Gastroesophageal sphincter (tissue), 4 donors: ENCODE data around the gene SLC7A6. TPM values are rescaled to one million over a fixed set of nuclear protein-coding genes. Genes with fewer than 3 reads are reported as not detected.
A peak's percentile ranks its signal among the peaks of the same experiment; 100 is the strongest.

Experiments
- ATAC-seq: fragments of 150-250 bp; one replicate; pipeline ENCODE4 v1.9.1; 2016; ENCODE audit warnings: mild to moderate bottlenecking, moderate library complexity
- H3K27ac ChIP-seq, 4 donors: fragments of 200-600 bp; sonication (generic) in 3 of 4; 1 replicate in 3 of 4; 2 replicates in 1 of 4; pipeline ENCODE4 v1.5.1; 2016 to 2019
- H3K27me3 ChIP-seq: fragments of 200-600 bp; sonication (generic); one replicate; pipeline ENCODE4 v1.5.1; 2019
- H3K36me3 ChIP-seq, 2 donors: fragments of 200-600 bp; sonication (generic); one replicate each; pipeline ENCODE4 v1.5.1; 2019; ENCODE audit warnings: control low read depth in 1 of 2
- H3K4me1 ChIP-seq, 3 donors: fragments of 200-600 bp; sonication (generic); 1 replicate in 2 of 3; 2 replicates in 1 of 3; pipeline ENCODE4 v1.5.1; 2016 to 2019; ENCODE audit warnings: control low read depth in 2 of 3
- H3K4me3 ChIP-seq, 2 donors: fragments of 200-600 bp; sonication (generic); one replicate each; pipeline ENCODE4 v1.5.1; 2019; ENCODE audit warnings: mild to moderate bottlenecking in 1 of 2, moderate library complexity in 1 of 2
- H3K9me3 ChIP-seq, 3 donors: fragments of 200-600 bp; sonication (generic); one replicate each; pipeline ENCODE4 v1.5.1; 2017 to 2019; ENCODE audit warnings: control low read depth in 2 of 3
- EP300 ChIP-seq: sonication (generic); formaldehyde crosslinking; IDR thresholded peaks from one replicate; pipeline ENCODE4 v1.6.1; 2017; ENCODE audit warnings: antibody characterized with exemption, mild to moderate bottlenecking
- POLR2A ChIP-seq, 2 donors: fragments of 450-650 bp; IDR thresholded peaks; one replicate each; pipeline ENCODE4 v1.6.1; 2017; ENCODE audit warnings: antibody characterized with exemption in 2 of 2, mild to moderate bottlenecking in 2 of 2, moderate library complexity in 1 of 2
- POLR2AphosphoS5 ChIP-seq: sonication (generic); formaldehyde crosslinking; IDR thresholded peaks from one replicate; pipeline ENCODE4 v1.6.1; 2017; ENCODE audit warnings: antibody characterized with exemption
- WGBS, 2 donors: methylation state at CpG; one replicate each; pipeline ENCODE4 v1.1.5; 2018; ENCODE audit warnings: low coverage in 1 of 2; 5-methylcytosine and 5-hydroxymethylcytosine counted together
- total RNA-seq, 4 donors: library from RNA; depleted of rRNA; stranded (reverse); fragments of >200 nt; gene quantifications; one replicate each; pipeline ENCODE4 v1.1.0, GENCODE V29; 2016
- TF ChIP-seq, protein P1 (sequence below), 4 experiments: fragments of 200-600 bp in 2 of 4; fragments of 450-650 bp in 2 of 4; sonication (generic) in 1 of 4; IDR thresholded peaks; one replicate each; pipeline ENCODE4 v1.5.1; 2017 to 2019; ENCODE audit warnings: antibody characterized with exemption in 4 of 4, mild to moderate bottlenecking in 2 of 4, moderate library complexity in 2 of 4

SLC7A6 gene
- total RNA-seq, 4 donors from 2014 or later = 19.1 to 51.5 (median 33.7) TPM

DNA sequence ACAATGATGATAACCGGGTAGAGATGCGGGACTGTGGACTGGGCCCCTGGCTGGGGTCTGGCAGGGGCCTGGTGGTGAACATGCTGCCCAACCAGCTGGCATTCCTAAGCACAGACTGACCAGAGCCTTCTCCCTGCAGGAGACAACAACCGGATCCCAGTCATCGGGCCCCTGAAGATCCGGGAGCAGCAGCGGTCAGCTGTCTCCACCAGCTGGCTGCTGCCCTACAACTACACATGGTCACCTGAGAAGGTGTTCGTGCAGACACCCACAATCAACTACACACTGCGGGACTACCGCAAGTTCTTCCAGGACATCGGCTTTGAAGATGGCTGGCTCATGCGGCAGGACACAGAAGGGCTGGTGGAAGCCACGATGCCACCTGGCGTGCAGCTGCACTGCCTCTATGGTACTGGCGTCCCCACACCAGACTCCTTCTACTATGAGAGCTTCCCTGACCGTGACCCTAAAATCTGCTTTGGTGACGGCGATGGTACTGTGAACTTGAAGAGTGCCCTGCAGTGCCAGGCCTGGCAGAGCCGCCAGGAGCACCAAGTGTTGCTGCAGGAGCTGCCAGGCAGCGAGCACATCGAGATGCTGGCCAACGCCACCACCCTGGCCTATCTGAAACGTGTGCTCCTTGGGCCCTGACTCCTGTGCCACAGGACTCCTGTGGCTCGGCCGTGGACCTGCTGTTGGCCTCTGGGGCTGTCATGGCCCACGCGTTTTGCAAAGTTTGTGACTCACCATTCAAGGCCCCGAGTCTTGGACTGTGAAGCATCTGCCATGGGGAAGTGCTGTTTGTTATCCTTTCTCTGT, 5.1 kb upstream of the SLC7A6 start:
- ATAC-seq = no peak
- H3K27me3 ChIP-seq = no peaks in the 10 kb centered on the region
- H3K9me3 ChIP-seq = no peaks in the 10 kb centered on the region
- peaks cover 0 to 69% of the 10 kb centered on the region in 2 donors for H3K36me3 ChIP-seq
- TF ChIP-seq, protein P1, sequence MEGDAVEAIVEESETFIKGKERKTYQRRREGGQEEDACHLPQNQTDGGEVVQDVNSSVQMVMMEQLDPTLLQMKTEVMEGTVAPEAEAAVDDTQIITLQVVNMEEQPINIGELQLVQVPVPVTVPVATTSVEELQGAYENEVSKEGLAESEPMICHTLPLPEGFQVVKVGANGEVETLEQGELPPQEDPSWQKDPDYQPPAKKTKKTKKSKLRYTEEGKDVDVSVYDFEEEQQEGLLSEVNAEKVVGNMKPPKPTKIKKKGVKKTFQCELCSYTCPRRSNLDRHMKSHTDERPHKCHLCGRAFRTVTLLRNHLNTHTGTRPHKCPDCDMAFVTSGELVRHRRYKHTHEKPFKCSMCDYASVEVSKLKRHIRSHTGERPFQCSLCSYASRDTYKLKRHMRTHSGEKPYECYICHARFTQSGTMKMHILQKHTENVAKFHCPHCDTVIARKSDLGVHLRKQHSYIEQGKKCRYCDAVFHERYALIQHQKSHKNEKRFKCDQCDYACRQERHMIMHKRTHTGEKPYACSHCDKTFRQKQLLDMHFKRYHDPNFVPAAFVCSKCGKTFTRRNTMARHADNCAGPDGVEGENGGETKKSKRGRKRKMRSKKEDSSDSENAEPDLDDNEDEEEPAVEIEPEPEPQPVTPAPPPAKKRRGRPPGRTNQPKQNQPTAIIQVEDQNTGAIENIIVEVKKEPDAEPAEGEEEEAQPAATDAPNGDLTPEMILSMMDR (IDR thresholded peaks at IDR 0.05) = no peak
- no peak for TF ChIP-seq EP300
- no peak for TF ChIP-seq POLR2AphosphoS5
- TF ChIP-seq POLR2A (IDR thresholded peaks at IDR 0.05) = no peak
- peak overlapping the region in 1 of 4 donors; percentile 62 for H3K27ac ChIP-seq
- WGBS, 2 donors = 81 to 89% methylated on average over 2 to 7 of the region's 27 CpGs
- H3K4me3 ChIP-seq = no peak overlapping the region
- peaks cover 0 to 26% (median 3%) of the 10 kb centered on the region in 3 donors for H3K4me1 ChIP-seq

DNA sequence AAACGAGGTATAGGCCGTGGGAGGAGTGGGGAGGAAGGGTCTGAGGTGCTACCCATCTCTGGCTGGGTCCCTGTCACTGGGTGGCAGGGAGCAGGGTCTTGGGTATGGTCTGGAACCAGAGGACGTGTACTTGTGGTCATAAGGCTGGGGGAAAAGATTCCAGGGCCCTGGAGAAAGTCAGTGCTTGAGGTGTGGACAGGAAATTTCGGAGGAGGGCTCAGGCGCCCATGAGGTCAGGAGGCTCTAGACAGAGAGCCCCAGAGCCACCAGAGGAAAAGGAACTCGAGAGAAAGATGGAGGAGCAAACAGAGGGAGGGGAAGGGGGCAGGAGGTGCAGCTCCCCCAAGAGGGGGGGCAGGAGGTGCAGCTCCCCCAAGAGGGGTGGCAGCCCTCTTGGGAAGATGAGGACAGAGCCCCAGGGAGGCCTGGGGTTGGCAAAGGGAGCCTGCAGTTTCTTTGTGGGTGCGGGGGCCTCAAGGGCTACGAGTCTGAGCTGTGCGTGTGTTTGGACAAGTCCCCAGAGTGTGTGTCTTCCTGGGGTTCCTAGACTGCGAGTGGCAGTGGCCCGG, 683 bp upstream of the SLC7A6 start:
- peak overlapping the region; percentile 66 to 91 for H3K4me3 ChIP-seq
- no peaks in the 10 kb centered on the region for H3K27me3 ChIP-seq
- peak overlapping the region; percentile 82 to 98 (median 97) for H3K27ac ChIP-seq
- peaks cover 0 to 53% (median 15%) of the 10 kb centered on the region in 3 donors for H3K4me1 ChIP-seq
- TF ChIP-seq EP300 = no peak
- TF ChIP-seq POLR2AphosphoS5 = no peak
- TF ChIP-seq, protein P1 (IDR thresholded peaks at IDR 0.05) = no peak
- TF ChIP-seq POLR2A (IDR thresholded peaks at IDR 0.05) = no peak
- peaks cover 0 to 26% of the 10 kb centered on the region in 2 donors for H3K36me3 ChIP-seq
- H3K9me3 ChIP-seq = no peaks in the 10 kb centered on the region
- no peak for ATAC-seq
- WGBS, 2 donors = 49 to 60% methylated on average over 5 to 8 of the region's 11 CpGs

GRCh38 chr16:68265078-68265920, 973 bp downstream of the SLC7A6 start:
- ATAC-seq = peak; percentile 62
- TF ChIP-seq, protein P1 (IDR thresholded peaks at IDR 0.05) = no peak
- TF ChIP-seq POLR2AphosphoS5 = peak; percentile 40
- TF ChIP-seq POLR2A (IDR thresholded peaks at IDR 0.05) = peak; percentile 8 to 41
- TF ChIP-seq EP300 = no peak
- Histone ChIP-seq H3K36me3 (peaks cover 0 to 9% of the 10 kb centered on the region in 2 donors), H3K27ac (peak overlapping the region; percentile 82 to 98 (median 97)), H3K27me3 (no peaks in the 10 kb centered on the region), H3K4me3 (peak overlapping the region; percentile 66 to 91), H3K9me3 (no peaks in the 10 kb centered on the region), H3K4me1 (peaks cover 0 to 69% (median 15%) of the 10 kb centered on the region in 3 donors)
- WGBS, 2 donors = 2 to 5% methylated on average over 15 to 17 of the region's 23 CpGs

DNA sequence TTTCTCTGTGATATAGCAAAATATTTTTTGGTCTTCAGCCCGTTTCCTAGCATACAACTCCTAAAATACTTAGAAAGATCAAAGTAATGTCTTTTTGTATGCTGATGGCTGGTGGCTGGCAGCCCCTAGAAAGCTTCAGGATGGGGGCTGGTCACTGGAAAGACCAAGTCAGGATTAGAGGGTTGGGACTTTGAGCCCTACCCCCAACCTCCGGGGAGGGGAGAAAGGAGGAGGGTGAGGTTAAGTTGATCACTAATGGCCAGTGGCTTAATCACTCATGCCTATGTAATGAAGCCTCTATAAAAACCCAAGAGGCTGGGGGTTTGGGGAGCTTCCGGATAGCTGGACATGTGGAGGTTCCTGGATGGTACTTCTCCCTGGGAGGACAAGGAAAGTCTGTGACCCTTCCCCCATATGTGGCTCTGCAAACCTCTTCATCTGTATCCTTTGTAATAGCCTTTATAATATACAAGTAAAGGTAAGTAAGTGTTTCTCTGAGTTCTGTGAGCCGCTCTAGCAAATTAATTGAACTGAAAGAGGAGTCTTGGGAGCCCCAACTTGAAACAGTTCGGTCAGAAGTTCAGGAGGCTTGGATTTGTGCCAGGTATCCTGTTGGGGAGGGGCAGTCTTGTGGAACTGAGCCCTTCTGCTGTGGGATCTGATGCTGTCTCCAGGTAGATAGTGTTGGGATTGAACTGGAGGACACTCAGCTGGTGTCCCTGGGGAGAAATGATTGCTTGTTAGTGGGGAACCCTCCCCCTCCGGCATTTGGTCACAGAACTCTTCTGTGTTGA, 3.5 kb downstream of the SLC7A6 start:
- Histone ChIP-seq H3K4me1 (peaks cover 0 to 86% (median 17%) of the 10 kb centered on the region in 3 donors), H3K9me3 (no peaks in the 10 kb centered on the region), H3K36me3 (no peaks in the 10 kb centered on the region), H3K27ac (no peak overlapping the region), H3K4me3 (no peak overlapping the region), H3K27me3 (no peaks in the 10 kb centered on the region)
- no peak for ATAC-seq
- TF ChIP-seq, protein P1 (IDR thresholded peaks at IDR 0.05) = no peak
- TF ChIP-seq EP300 = no peak
- no peak for TF ChIP-seq POLR2A (IDR thresholded peaks at IDR 0.05)
- TF ChIP-seq POLR2AphosphoS5 = no peak
- 48 to 57% methylated on average over 4 to 5 of the region's 6 CpGs for WGBS, 2 donors
